ENCODE results near the gene C12orf75.
"Not testable (repeated sequence)": the region's sequence is repeated elsewhere in the genome, so short reads cannot be mapped to it uniquely, and the experiment has no call there.

- TF ChIP-seq ZNF101 (CRISPR knock-in tag; IDR thresholded peaks at IDR 0.05; ENCODE audit: borderline replicate concordance, low read depth); HNF4G (IDR thresholded peaks at IDR 0.05; ENCODE audit: borderline replicate concordance, low read depth, low read length); HNF4G (CRISPR knock-in tag; IDR thresholded peaks at IDR 0.05; ENCODE audit: borderline replicate concordance, low read depth); HDAC2 (CRISPR knock-in tag; IDR thresholded peaks at IDR 0.05); RFX5 (IDR thresholded peaks at IDR 0.05; ENCODE audit: low read depth, low read length); YEATS2 (CRISPR knock-in tag; IDR thresholded peaks at IDR 0.05; ENCODE audit: borderline replicate concordance); SIX4 (CRISPR knock-in tag; IDR thresholded peaks at IDR 0.05); ZNF781 (CRISPR knock-in tag; IDR thresholded peaks at IDR 0.05; ENCODE audit: borderline replicate concordance, not compliant biosample characterization); EZH2 (conservative IDR thresholded peaks at IDR 0.05; ENCODE audit: low read depth, low read length); ZNF790 (CRISPR knock-in tag; IDR thresholded peaks at IDR 0.05; ENCODE audit: borderline replicate concordance); KDM5B (CRISPR knock-in tag; IDR thresholded peaks at IDR 0.05; ENCODE audit: borderline replicate concordance); MAF1 (CRISPR knock-in tag; IDR thresholded peaks at IDR 0.05; ENCODE audit: borderline replicate concordance); CTCF (CRISPR knock-in tag; IDR thresholded peaks at IDR 0.05): not testable (repeated sequence)
- TF ChIP-seq, protein P1, sequence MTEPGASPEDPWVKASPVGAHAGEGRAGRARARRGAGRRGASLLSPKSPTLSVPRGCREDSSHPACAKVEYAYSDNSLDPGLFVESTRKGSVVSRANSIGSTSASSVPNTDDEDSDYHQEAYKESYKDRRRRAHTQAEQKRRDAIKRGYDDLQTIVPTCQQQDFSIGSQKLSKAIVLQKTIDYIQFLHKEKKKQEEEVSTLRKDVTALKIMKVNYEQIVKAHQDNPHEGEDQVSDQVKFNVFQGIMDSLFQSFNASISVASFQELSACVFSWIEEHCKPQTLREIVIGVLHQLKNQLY (CRISPR knock-in tag; IDR thresholded peaks at IDR 0.05) = not testable (repeated sequence)
Observed at GRCh38 chr12:105332286-105332685, 1.8 kb downstream of the C12orf75 start.

Data from HepG2 (cell line).